ENCODE results near the gene ICAM3. TPM values are rescaled to one million over a fixed set of nuclear protein-coding genes. Genes with fewer than 3 reads are reported as not detected.
"Not testable (repeated sequence)": the region's sequence is repeated elsewhere in the genome, so short reads cannot be mapped to it uniquely, and the experiment has no call there.

ICAM3 gene
- polyA plus RNA-seq, 1 of the 3 experiments (the other 2 are of a cell fraction) = 15.6 TPM

DNA sequence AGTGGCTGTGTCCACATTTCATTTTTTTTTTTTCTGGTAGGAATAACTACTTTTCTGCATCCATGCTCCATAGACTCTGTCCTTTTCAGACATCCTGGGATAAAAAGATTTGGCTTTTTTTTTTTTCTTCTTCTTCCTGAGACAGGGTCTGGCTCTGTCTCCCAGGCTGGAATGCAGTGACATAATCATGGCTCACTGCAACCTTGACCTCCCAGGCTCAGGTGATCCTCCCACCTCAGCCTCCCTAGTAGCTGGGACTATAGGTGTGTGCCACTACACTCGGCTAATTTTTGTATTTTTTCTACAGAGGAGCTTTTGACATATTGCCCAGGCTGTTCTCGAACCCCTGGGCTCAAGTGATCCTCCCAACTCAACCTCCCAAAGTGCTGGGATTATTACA, 4.1 kb upstream of the ICAM3 start:
- CTCF ChIA-PET = interaction anchor here (1.0 to 1.4 kb wide), 2 partner anchors 10 to 46 kb away, joined by 3 to 7 read pairs; no protein-coding TSS in a partner anchor
- no peaks in the 10 kb centered on the region for H3K36me3 ChIP-seq (replicated peaks in 1 of 2; ENCODE audit: control insufficient read depth in 1 of 2, insufficient read depth in 2 of 2, low read length in 1 of 2)
- no peak overlapping the region for H3K27ac ChIP-seq (ENCODE audit: low read depth in 2 of 2, low read length in 1 of 2)
- 23% methylated on average over 2 of the region's 2 CpGs for WGBS (ENCODE audit: low lambda C conversion rate)
- no peak overlapping the region for H3K4me3 ChIP-seq (ENCODE audit: low read depth in 2 of 2, low read length in 1 of 2)
- no peak overlapping the region for H3K9ac ChIP-seq
- no peaks in the 10 kb centered on the region for H3F3A ChIP-seq (replicated peaks; ENCODE audit: insufficient read depth)
- H3K27me3 ChIP-seq (ENCODE audit: insufficient read depth) = no peaks in the 10 kb centered on the region
- H3K9me2 ChIP-seq = no peaks in the 10 kb centered on the region
- H2AFZ ChIP-seq (ENCODE audit: low read depth) = no peak overlapping the region
- POLR2A ChIA-PET = no interaction called here
- H3K4me1 ChIP-seq (ENCODE audit: control insufficient read depth in 1 of 2, insufficient read depth in 2 of 2, low read depth in 1 of 2, low read length in 1 of 2) = no peaks in the 10 kb centered on the region
- no peak overlapping the region for H3K4me2 ChIP-seq
- no peaks in the 10 kb centered on the region for H4K20me1 ChIP-seq (ENCODE audit: insufficient read depth)
- no peak for TF ChIP-seq TAF1 (IDR thresholded peaks at IDR 0.05; ENCODE audit: borderline replicate concordance, low read depth, low read length)
- TF ChIP-seq, protein P1, sequence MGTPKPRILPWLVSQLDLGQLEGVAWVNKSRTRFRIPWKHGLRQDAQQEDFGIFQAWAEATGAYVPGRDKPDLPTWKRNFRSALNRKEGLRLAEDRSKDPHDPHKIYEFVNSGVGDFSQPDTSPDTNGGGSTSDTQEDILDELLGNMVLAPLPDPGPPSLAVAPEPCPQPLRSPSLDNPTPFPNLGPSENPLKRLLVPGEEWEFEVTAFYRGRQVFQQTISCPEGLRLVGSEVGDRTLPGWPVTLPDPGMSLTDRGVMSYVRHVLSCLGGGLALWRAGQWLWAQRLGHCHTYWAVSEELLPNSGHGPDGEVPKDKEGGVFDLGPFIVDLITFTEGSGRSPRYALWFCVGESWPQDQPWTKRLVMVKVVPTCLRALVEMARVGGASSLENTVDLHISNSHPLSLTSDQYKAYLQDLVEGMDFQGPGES (IDR thresholded peaks at IDR 0.05; ENCODE audit: low read depth, low read length) = no peak
- H3K79me2 ChIP-seq (ENCODE audit: insufficient read depth) = no peaks in the 10 kb centered on the region
- no peak for DNase-seq
- no peaks in the 10 kb centered on the region for H3K9me3 ChIP-seq

DNA sequence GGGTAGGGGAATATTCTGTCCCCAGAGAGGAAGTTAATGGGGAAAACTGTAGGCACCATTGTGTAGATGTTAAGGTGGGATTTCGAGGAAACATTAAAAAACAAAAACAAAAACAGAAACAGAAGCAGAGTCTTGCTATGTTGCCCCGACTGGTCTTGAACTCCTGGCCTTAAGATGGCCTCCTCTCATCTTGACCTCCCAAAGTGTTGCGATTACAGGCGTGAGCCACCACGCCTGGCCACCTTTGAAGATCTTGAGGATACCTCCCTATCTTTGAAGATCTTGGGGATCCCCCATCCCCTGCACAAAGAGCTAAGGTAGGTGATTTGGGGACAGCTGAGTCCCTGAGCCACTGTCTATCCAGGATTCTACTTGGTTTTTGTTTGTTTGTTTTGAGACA, 553 bp upstream of the ICAM3 start:
- TF ChIP-seq TCF12 (IDR thresholded peaks at IDR 0.05) (no peak), TAF1 (IDR thresholded peaks at IDR 0.05; ENCODE audit: borderline replicate concordance, low read depth, low read length) (no peak), TEAD4 (IDR thresholded peaks at IDR 0.05; ENCODE audit: borderline replicate concordance, insufficient read depth) (no peak), JUND (IDR thresholded peaks at IDR 0.05) (no peak), FOSL2 (IDR thresholded peaks at IDR 0.05; ENCODE audit: borderline replicate concordance, low read depth) (no peak)
- TF ChIP-seq, protein P1 (IDR thresholded peaks at IDR 0.05; ENCODE audit: low read depth, low read length) = no peak
- WGBS (ENCODE audit: low lambda C conversion rate) = 92% methylated on average over 5 of the region's 5 CpGs
- Histone ChIP-seq H3K4me3 (ENCODE audit: low read depth in 2 of 2, low read length in 1 of 2) (no peak overlapping the region), H3F3A (replicated peaks; ENCODE audit: insufficient read depth) (no peaks in the 10 kb centered on the region), H3K9me3 (no peaks in the 10 kb centered on the region), H3K27me3 (ENCODE audit: insufficient read depth) (no peaks in the 10 kb centered on the region), H2AFZ (ENCODE audit: low read depth) (no peak overlapping the region), H3K79me2 (ENCODE audit: insufficient read depth) (no peaks in the 10 kb centered on the region), H3K27ac (ENCODE audit: low read depth in 2 of 2, low read length in 1 of 2) (no peak overlapping the region), H3K4me2 (no peak overlapping the region), H4K20me1 (ENCODE audit: insufficient read depth) (no peaks in the 10 kb centered on the region), H3K36me3 (replicated peaks in 1 of 2; ENCODE audit: control insufficient read depth in 1 of 2, insufficient read depth in 2 of 2, low read length in 1 of 2) (no peaks in the 10 kb centered on the region), H3K9ac (no peak overlapping the region), H3K9me2 (no peaks in the 10 kb centered on the region), H3K4me1 (ENCODE audit: control insufficient read depth in 1 of 2, insufficient read depth in 2 of 2, low read depth in 1 of 2, low read length in 1 of 2) (peaks cover 0 to 4% of the 10 kb centered on the region in 2 experiments; a peak in 1 of 4 replicates)
- CTCF ChIA-PET = interaction anchor here (1.1 kb wide), 2 partner anchors 49 to 81 kb away, joined by 3 to 5 read pairs; no protein-coding TSS in a partner anchor
- DNase-seq = no peak
- POLR2A ChIA-PET = no interaction called here

DNA sequence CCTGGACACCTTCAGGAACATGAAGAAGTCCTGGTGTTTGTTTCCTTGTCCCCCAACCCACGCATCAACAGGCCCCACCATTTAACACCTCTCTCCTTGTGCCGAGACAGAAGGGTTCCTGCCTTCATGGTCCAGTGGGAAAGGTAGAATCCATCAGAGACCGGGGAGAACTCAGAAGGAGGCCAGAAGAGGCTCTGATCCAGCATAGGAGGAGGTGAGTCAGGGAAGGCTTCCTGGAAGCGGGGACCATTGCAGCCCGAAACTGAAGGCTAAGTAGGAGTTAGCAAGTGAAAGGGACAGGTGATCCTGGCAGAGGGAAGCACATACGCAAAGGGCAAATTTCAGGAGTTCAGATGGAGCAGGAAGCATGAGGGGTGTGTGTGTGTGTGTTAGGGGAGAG, 484 bp downstream of the ICAM3 start:
- Histone ChIP-seq H3K4me2 (no peak overlapping the region), H3K36me3 (replicated peaks in 1 of 2; ENCODE audit: control insufficient read depth in 1 of 2, insufficient read depth in 2 of 2, low read length in 1 of 2) (no peaks in the 10 kb centered on the region), H3K4me3 (ENCODE audit: low read depth in 2 of 2, low read length in 1 of 2) (no peak overlapping the region), H3K9me3 (no peaks in the 10 kb centered on the region), H3F3A (replicated peaks; ENCODE audit: insufficient read depth) (no peaks in the 10 kb centered on the region), H3K9ac (no peak overlapping the region), H3K4me1 (ENCODE audit: control insufficient read depth in 1 of 2, insufficient read depth in 2 of 2, low read depth in 1 of 2, low read length in 1 of 2) (peaks cover 0 to 11% of the 10 kb centered on the region in 2 experiments; a peak in 1 of 4 replicates), H2AFZ (ENCODE audit: low read depth) (no peak overlapping the region), H4K20me1 (ENCODE audit: insufficient read depth) (no peaks in the 10 kb centered on the region), H3K9me2 (no peaks in the 10 kb centered on the region), H3K27ac (ENCODE audit: low read depth in 2 of 2, low read length in 1 of 2) (no peak overlapping the region), H3K79me2 (ENCODE audit: insufficient read depth) (peaks cover 4% of the 10 kb centered on the region; the same call in 1 of the 2 replicates), H3K27me3 (ENCODE audit: insufficient read depth) (no peaks in the 10 kb centered on the region)
- TF ChIP-seq, protein P1 (IDR thresholded peaks at IDR 0.05; ENCODE audit: low read depth, low read length) = no peak
- TF ChIP-seq, protein P2, sequence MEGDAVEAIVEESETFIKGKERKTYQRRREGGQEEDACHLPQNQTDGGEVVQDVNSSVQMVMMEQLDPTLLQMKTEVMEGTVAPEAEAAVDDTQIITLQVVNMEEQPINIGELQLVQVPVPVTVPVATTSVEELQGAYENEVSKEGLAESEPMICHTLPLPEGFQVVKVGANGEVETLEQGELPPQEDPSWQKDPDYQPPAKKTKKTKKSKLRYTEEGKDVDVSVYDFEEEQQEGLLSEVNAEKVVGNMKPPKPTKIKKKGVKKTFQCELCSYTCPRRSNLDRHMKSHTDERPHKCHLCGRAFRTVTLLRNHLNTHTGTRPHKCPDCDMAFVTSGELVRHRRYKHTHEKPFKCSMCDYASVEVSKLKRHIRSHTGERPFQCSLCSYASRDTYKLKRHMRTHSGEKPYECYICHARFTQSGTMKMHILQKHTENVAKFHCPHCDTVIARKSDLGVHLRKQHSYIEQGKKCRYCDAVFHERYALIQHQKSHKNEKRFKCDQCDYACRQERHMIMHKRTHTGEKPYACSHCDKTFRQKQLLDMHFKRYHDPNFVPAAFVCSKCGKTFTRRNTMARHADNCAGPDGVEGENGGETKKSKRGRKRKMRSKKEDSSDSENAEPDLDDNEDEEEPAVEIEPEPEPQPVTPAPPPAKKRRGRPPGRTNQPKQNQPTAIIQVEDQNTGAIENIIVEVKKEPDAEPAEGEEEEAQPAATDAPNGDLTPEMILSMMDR (IDR thresholded peaks at IDR 0.05) = no peak
- no peak for TF ChIP-seq RXRA (IDR thresholded peaks at IDR 0.05; ENCODE audit: borderline replicate concordance, low read depth)
- no peak for TF ChIP-seq RAD21 (IDR thresholded peaks at IDR 0.05; ENCODE audit: low read length)
- ChIA-PET CTCF (no interaction called here), POLR2A (no interaction called here)
- no peak for DNase-seq
- 89% methylated on average over 5 of the region's 6 CpGs for WGBS (ENCODE audit: low lambda C conversion rate)

DNA sequence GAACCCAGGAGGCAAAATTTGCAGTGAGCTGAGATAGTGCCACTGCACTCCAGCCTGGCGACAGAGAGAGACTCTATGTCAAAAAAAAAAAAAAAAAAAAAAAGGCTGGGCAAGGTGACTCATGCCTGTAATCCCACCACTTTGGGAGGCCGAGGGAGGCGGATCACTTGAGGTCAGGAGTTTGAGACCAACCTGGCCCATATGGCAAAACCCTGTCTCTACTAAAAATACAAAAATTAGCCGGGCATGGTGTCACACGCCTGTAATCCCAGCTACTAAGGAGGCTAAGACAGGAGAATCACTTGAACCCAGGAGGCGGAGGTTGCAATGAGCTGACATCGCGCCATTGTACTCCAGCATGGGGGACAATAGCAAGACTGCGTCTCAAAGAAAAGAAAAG, 2.7 kb downstream of the ICAM3 start:
- H3K27ac ChIP-seq (ENCODE audit: low read depth in 2 of 2, low read length in 1 of 2); H3K4me2 ChIP-seq; H3K9me3 ChIP-seq; POLR2A ChIA-PET; H2AFZ ChIP-seq (ENCODE audit: low read depth); DNase-seq; H3K9ac ChIP-seq; H3K4me3 ChIP-seq (ENCODE audit: low read depth in 2 of 2, low read length in 1 of 2); H3K36me3 ChIP-seq (replicated peaks in 1 of 2; ENCODE audit: control insufficient read depth in 1 of 2, insufficient read depth in 2 of 2, low read length in 1 of 2); H3F3A ChIP-seq (replicated peaks; ENCODE audit: insufficient read depth); H3K27me3 ChIP-seq (ENCODE audit: insufficient read depth); H3K9me2 ChIP-seq: not testable (repeated sequence)
- CTCF ChIA-PET = interaction anchor here (0.9 to 1.3 kb wide), 3 partner anchors 54 to 77 kb away, joined by 3 to 5 read pairs (median 4); no protein-coding TSS in a partner anchor
- Histone ChIP-seq H3K4me1 (ENCODE audit: control insufficient read depth in 1 of 2, insufficient read depth in 2 of 2, low read depth in 1 of 2, low read length in 1 of 2) (peaks cover 0 to 22% of the 10 kb centered on the region in 2 experiments; a peak in 1 of 4 replicates), H4K20me1 (ENCODE audit: insufficient read depth) (peaks cover 11% of the 10 kb centered on the region), H3K79me2 (ENCODE audit: insufficient read depth) (peaks cover 22% of the 10 kb centered on the region)
- WGBS (ENCODE audit: low lambda C conversion rate) = 95% methylated on average over 9 of the region's 9 CpGs
